ENCODE data around the gene JARID2. TPM values are rescaled to one million over a fixed set of nuclear protein-coding genes. Genes with fewer than 3 reads are reported as not detected.

The JARID2 gene
- total and polyA plus RNA-seq, 9 of the 15 experiments (the other 6 are each of a cell fraction or from before 2014, with no cell fraction given) = 5.0 to 29.0 (median 15.6) TPM

GRCh38 chr6:15244620-15245360 is 1.1 kb upstream of the JARID2 start (continued):
- TF ChIP-seq FIP1L1 (IDR thresholded peaks at IDR 0.05; ENCODE audit: low read depth, low read length, poor library complexity, severe bottlenecking) (peak; percentile 89), TBL1XR1 (IDR thresholded peaks at IDR 0.05; ENCODE audit: low read length in 2 of 2) (peak in 1 of 2 experiments; percentile 13; a peak in 1 of 4 replicates), RBM22 (IDR thresholded peaks at IDR 0.05; ENCODE audit: low read depth, low read length, poor library complexity, severe bottlenecking) (no peak), MCM2 (IDR thresholded peaks at IDR 0.05; ENCODE audit: low read depth) (no peak), BRCA1 (IDR thresholded peaks at IDR 0.05) (no peak), BRCA1 (CRISPR knock-in tag; IDR thresholded peaks at IDR 0.05) (no peak), TEAD2 (tag; IDR thresholded peaks at IDR 0.05) (no peak), CCNT2 (IDR thresholded peaks at IDR 0.05; ENCODE audit: borderline replicate concordance, extremely low read depth, insufficient read length, low read depth, low read length) (no peak), JUN (IDR thresholded peaks at IDR 0.05; ENCODE audit: borderline replicate concordance, low read depth, low read length) (no peak), JUN (CRISPR knock-in tag; IDR thresholded peaks at IDR 0.05; ENCODE audit: borderline replicate concordance) (0 out of 2 replicates have a peak, but pooled peaks have one; percentile 59), EWSR1 (IDR thresholded peaks at IDR 0.05; ENCODE audit: borderline replicate concordance, low read depth, partially characterized antibody) (no peak), RBM14 (IDR thresholded peaks at IDR 0.05; ENCODE audit: borderline replicate concordance, insufficient read depth, low read depth, low read length) (no peak), PHB2 (IDR thresholded peaks at IDR 0.05; ENCODE audit: low read depth) (no peak), ZC3H4 (CRISPR knock-in tag; IDR thresholded peaks at IDR 0.05; ENCODE audit: borderline replicate concordance) (peak; percentile 91), RNF2 (IDR thresholded peaks at IDR 0.05) (peak; percentile 66; the same call in 1 of the 2 replicates), GATAD2B (IDR thresholded peaks at IDR 0.05; ENCODE audit: borderline replicate concordance) (peak; percentile 95), NFIX (CRISPR knock-in tag; IDR thresholded peaks at IDR 0.05; ENCODE audit: low read depth) (no peak), ZNF174 (CRISPR knock-in tag; IDR thresholded peaks at IDR 0.05) (no peak), FOXK1 (CRISPR knock-in tag; IDR thresholded peaks at IDR 0.05; ENCODE audit: borderline replicate concordance) (no peak), ZZZ3 (IDR thresholded peaks at IDR 0.05) (no peak), SMARCB1 (IDR thresholded peaks at IDR 0.05; ENCODE audit: insufficient read length, low read depth) (no peak), FOXP1 (CRISPR knock-in tag; IDR thresholded peaks at IDR 0.05) (peak; percentile 92), ZNF79 (CRISPR knock-in tag; IDR thresholded peaks at IDR 0.05; ENCODE audit: low read depth) (no peak), NEUROD1 (IDR thresholded peaks at IDR 0.05; ENCODE audit: borderline replicate concordance, low read depth, low read length, partially characterized antibody) (no peak), ZNF23 (CRISPR knock-in tag; IDR thresholded peaks at IDR 0.05) (no peak)
- TF ChIP-seq, protein P1, sequence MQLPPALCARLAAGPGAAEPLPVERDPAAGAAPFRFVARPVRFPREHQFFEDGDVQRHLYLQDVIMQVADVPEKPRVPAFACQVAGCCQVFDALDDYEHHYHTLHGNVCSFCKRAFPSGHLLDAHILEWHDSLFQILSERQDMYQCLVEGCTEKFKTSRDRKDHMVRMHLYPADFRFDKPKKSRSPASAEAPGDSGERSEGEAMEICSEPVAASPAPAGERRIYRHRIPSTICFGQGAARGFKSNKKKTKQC (CRISPR knock-in tag; IDR thresholded peaks at IDR 0.05) = no peak; the same call in 1 of the 2 replicates
- TF ChIP-seq, protein P2, sequence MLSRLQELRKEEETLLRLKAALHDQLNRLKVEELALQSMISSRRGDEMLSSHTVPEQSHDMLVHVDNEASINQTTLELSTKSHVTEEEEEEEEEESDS (CRISPR knock-in tag; IDR thresholded peaks at IDR 0.05) = no peak
- TF ChIP-seq, protein P3, sequence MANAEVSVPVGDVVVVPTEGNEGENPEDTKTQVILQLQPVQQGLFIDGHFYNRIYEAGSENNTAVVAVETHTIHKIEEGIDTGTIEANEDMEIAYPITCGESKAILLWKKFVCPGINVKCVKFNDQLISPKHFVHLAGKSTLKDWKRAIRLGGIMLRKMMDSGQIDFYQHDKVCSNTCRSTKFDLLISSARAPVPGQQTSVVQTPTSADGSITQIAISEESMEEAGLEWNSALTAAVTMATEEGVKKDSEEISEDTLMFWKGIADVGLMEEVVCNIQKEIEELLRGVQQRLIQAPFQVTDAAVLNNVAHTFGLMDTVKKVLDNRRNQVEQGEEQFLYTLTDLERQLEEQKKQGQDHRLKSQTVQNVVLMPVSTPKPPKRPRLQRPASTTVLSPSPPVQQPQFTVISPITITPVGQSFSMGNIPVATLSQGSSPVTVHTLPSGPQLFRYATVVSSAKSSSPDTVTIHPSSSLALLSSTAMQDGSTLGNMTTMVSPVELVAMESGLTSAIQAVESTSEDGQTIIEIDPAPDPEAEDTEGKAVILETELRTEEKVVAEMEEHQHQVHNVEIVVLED (CRISPR knock-in tag; IDR thresholded peaks at IDR 0.05) = peak; percentile 68

Data from K562 (cell line).